ENCODE data around the gene TMEM30B. TPM values are rescaled to one million over a fixed set of nuclear protein-coding genes. Genes with fewer than 3 reads are reported as not detected.
A peak's percentile ranks its signal among the peaks of the same experiment; 100 is the strongest.

The TMEM30B gene
- total RNA-seq, 4 donors from 2014 or later = 0.39 to 1.7 (median 1.00) TPM; not detected in 1

DNA sequence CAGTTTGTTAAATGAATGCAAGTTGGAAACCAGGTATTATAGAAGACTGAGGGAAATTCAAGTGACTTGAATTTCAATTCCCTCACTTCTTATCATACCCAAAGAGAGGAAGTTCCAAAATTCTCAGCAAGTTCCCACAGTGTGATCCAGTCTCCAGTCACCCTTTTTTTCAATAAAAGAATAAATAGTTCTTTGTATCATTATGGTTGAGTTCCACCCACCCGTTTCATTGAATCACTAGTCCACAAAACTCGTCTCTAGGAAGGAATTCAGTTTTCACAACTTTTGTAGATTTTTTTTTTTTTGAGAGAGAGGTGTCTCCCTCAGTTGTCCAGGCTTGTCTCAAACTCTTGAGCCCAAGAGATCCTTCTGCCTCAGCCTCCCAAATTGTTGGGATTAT, 1.6 kb upstream of the TMEM30B start:
- Histone ChIP-seq H3K9me3 (no peaks in the 10 kb centered on the region), H3K27me3 (no peaks in the 10 kb centered on the region), H3K4me1 (peaks cover 24 to 26% of the 10 kb centered on the region in 2 donors), H3K4me3 (no peak overlapping the region), H3K36me3 (no peaks in the 10 kb centered on the region), H3K27ac (peak overlapping the region in 1 of 4 donors; percentile 88)
- TF ChIP-seq CTCF (IDR thresholded peaks at IDR 0.05 in 4 of 5, conservative IDR thresholded peaks at IDR 0.05 in 1 of 5) (no peak), POLR2A (IDR thresholded peaks at IDR 0.05) (no peak)
- ATAC-seq (no peak), DNase-seq (no peak)
- intact Hi-C loops (cut with DNase I; ENCODE audit: low total_unique reads) (no loop called here), in situ Hi-C loops (cut with MboI; ENCODE audit: low sequenced_read_pairs in 4 of 4) (loop anchor here in 3 of 4 donors (25.0 kb wide), 2 partner anchors 455 to 945 kb away; no protein-coding TSS in a partner anchor)

GRCh38 chr14:61281948-61282275, 774 bp upstream of the TMEM30B start:
- in situ Hi-C loops (cut with MboI; ENCODE audit: low sequenced_read_pairs in 4 of 4) (loop anchor here in 3 of 4 donors (25.0 kb wide), 2 partner anchors 455 to 945 kb away; no protein-coding TSS in a partner anchor), intact Hi-C loops (cut with DNase I; ENCODE audit: low total_unique reads) (no loop called here)
- Histone ChIP-seq H3K27ac (peak overlapping the region; percentile 80 to 88 (median 86)), H3K9me3 (no peaks in the 10 kb centered on the region), H3K36me3 (no peaks in the 10 kb centered on the region), H3K4me3 (no peak overlapping the region), H3K4me1 (peaks cover 24 to 26% of the 10 kb centered on the region in 2 donors), H3K27me3 (no peaks in the 10 kb centered on the region)
- DNase-seq (peak in 1 of 2 donors; percentile 30), ATAC-seq (no peak)
- TF ChIP-seq CTCF (IDR thresholded peaks at IDR 0.05 in 4 of 5, conservative IDR thresholded peaks at IDR 0.05 in 1 of 5) (no peak), POLR2A (IDR thresholded peaks at IDR 0.05) (no peak)

GRCh38 chr14:61280526-61281185, 482 bp downstream of the TMEM30B start:
- peak in 3 of 5 experiments; percentile 56 to 64 (median 59) for TF ChIP-seq CTCF (IDR thresholded peaks at IDR 0.05 in 4 of 5, conservative IDR thresholded peaks at IDR 0.05 in 1 of 5)
- peak in 1 of 2 donors; percentile 57 for TF ChIP-seq POLR2A (IDR thresholded peaks at IDR 0.05)
- ATAC-seq = peak; percentile 85 to 88
- intact Hi-C loops (cut with DNase I; ENCODE audit: low total_unique reads) (no loop called here), in situ Hi-C loops (cut with MboI; ENCODE audit: low sequenced_read_pairs in 4 of 4) (loop anchor here in 3 of 4 donors (25.0 kb wide), 2 partner anchors 457 to 943 kb away; no protein-coding TSS in a partner anchor)
- peak overlapping the region; percentile 80 to 88 (median 86) for H3K27ac ChIP-seq
- peak; percentile 22 to 64 for DNase-seq
- H3K36me3 ChIP-seq = no peaks in the 10 kb centered on the region
- H3K4me1 ChIP-seq = peaks cover 21 to 22% of the 10 kb centered on the region in 2 donors
- no peaks in the 10 kb centered on the region for H3K27me3 ChIP-seq
- peak overlapping the region; percentile 67 to 80 (median 74) for H3K4me3 ChIP-seq
- no peaks in the 10 kb centered on the region for H3K9me3 ChIP-seq

DNA sequence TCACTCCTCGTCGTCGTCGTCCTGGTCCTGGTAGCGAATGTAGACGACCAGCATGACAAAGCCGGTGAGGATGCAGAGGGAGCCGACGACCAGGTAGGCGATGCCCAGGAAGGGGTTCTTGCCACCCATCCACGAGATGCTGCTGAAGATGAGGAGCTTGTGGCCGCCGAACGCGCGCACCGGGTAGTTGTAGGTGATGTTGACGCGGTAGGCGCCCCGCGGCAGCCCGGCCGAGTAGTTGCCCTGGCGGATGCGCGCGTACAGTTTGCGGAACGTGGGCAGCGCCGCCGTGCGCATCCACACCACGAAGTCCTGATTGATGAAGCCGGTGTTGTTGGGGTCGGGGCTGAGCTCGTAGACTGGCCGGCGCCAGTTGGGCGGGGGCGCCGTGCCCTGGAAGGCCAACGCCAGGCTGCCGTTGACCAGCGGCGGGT, 1.0 kb downstream of the TMEM30B start:
- TF ChIP-seq POLR2A (IDR thresholded peaks at IDR 0.05) (no peak), CTCF (IDR thresholded peaks at IDR 0.05 in 4 of 5, conservative IDR thresholded peaks at IDR 0.05 in 1 of 5) (no peak)
- Histone ChIP-seq H3K36me3 (no peaks in the 10 kb centered on the region), H3K27me3 (no peaks in the 10 kb centered on the region), H3K4me3 (peak overlapping the region; percentile 67 to 80 (median 74)), H3K9me3 (no peaks in the 10 kb centered on the region), H3K4me1 (peaks cover 19 to 20% of the 10 kb centered on the region in 2 donors), H3K27ac (peak overlapping the region; percentile 80 to 88 (median 86))
- ATAC-seq (peak in 1 of 2 donors; percentile 5), DNase-seq (no peak)
- in situ Hi-C loops (cut with MboI; ENCODE audit: low sequenced_read_pairs in 4 of 4) (loop anchor here in 3 of 4 donors (25.0 kb wide), 2 partner anchors 457 to 943 kb away; no protein-coding TSS in a partner anchor), intact Hi-C loops (cut with DNase I; ENCODE audit: low total_unique reads) (no loop called here)
